Prostate gland (tissue), 2 donors: ENCODE results near the gene C16orf89.
"Not testable (repeated sequence)": the region's sequence is repeated elsewhere in the genome, so short reads cannot be mapped to it uniquely, and the experiment has no call there.

Experiments used
- POLR2A ChIP-seq: fragments of 450-650 bp; IDR thresholded peaks from one replicate; pipeline ENCODE4 v1.6.1; 2016; ENCODE audit warnings: antibody characterized with exemption, mild to moderate bottlenecking
- POLR2AphosphoS5 ChIP-seq: sonication (generic); formaldehyde crosslinking; IDR thresholded peaks from one replicate; pipeline ENCODE4 v1.6.1; 2017; ENCODE audit warnings: antibody characterized with exemption
- TF ChIP-seq, protein P1 (sequence below), 4 experiments: fragments of 200-600 bp in 2 of 4; fragments of 450-650 bp in 2 of 4; sonication (generic) in 2 of 4; IDR thresholded peaks; 1 replicate in 3 of 4; 2 replicates in 1 of 4; pipeline ENCODE4 v1.5.1; 2016 to 2019; ENCODE audit warnings: antibody characterized with exemption in 4 of 4, mild to moderate bottlenecking in 2 of 4, moderate library complexity in 2 of 4

DNA sequence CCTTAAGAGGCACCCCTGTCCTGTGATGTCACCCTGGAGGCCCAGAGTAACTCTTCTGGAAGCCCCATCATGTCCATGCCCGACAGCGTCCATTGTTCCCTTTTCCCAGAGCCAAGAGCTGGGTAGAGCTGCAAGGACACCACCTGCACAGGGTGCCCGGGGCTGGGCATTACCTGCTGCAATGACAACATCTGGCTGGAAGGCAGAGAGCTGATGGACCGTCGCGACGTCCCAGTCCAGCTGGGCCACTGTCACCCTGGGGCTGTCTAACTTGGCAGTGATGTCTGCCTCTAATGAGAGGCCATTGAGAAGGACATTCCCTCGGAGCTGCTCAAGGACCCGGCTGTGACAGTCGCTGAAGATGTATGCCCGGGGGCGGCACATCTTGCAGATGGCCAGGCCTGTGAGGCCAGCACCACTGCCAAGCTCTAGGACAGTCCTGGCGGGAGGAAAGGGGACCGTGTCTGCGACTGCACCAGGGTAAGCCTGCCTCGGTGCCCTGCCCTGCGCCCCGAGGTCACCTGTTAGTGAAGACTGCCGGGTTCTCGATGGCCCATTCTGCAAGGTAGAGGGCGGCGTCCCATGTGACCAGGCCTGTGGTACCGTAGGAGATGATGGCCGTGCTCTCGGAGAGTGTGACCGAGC is 24.3 kb upstream of the C16orf89 start:
- TF ChIP-seq POLR2AphosphoS5, POLR2A: not testable (repeated sequence)
- TF ChIP-seq, protein P1, sequence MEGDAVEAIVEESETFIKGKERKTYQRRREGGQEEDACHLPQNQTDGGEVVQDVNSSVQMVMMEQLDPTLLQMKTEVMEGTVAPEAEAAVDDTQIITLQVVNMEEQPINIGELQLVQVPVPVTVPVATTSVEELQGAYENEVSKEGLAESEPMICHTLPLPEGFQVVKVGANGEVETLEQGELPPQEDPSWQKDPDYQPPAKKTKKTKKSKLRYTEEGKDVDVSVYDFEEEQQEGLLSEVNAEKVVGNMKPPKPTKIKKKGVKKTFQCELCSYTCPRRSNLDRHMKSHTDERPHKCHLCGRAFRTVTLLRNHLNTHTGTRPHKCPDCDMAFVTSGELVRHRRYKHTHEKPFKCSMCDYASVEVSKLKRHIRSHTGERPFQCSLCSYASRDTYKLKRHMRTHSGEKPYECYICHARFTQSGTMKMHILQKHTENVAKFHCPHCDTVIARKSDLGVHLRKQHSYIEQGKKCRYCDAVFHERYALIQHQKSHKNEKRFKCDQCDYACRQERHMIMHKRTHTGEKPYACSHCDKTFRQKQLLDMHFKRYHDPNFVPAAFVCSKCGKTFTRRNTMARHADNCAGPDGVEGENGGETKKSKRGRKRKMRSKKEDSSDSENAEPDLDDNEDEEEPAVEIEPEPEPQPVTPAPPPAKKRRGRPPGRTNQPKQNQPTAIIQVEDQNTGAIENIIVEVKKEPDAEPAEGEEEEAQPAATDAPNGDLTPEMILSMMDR (IDR thresholded peaks at IDR 0.05) = not testable (repeated sequence)
